GM18505 (cell line): ENCODE results near the gene CREB1.

Experiments used
- ATAC-seq: cut with Tn5 transposase; IDR thresholded peaks from one replicate; pipeline ENCODE4 v1.9.1; 2021; ENCODE audit not compliant: unreplicated experiment
- POLR2A ChIP-seq: IDR thresholded peaks from 4 replicates; pipeline ENCODE4 v1.6.1; 2011; ENCODE audit warnings: borderline replicate concordance; ENCODE audit not compliant: insufficient read depth, insufficient read length; ENCODE audit errors: extremely low read depth

Gene CREB1

DNA sequence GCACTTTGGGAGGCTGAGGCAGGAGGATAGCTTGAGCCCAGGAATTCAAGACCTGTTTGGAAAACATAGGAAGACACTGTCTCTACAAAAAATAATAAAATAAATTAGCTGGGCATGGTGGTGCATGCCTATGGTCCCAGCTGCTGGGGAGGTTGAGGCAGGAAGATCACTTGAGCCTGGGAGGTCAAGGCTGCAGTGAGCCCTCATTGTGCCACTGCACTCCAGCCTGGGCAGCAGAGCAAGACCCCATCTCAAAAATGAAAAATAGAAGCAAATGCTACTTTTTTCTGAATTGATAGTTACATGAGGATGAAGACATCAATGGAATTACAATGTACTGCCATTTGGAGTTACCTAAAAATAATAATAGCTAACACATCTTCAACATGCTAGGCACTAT, 63.5 kb downstream of the CREB1 start:
- no peak for ATAC-seq
- TF ChIP-seq POLR2A, result no peak

DNA sequence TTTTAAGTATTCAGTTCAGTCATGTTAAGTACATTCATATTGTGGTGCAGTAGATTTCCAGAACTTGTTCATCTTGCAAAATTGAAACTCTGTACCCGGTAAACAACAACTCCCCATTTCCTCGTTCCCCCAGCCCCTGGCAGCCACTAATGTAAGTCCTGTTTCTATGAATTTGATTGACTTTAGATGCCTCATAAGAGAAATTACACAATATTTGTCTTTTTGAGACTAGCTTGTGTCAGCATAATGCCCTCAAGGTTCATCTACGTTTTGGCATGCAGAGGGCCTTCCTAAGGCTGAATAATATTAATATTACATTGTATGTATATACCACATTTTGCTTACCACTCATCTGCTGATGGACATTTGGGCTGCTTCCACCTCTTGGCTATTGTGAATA, 64.5 kb downstream of the CREB1 start:
- ATAC-seq, result no peak
- no peak for TF ChIP-seq POLR2A

DNA sequence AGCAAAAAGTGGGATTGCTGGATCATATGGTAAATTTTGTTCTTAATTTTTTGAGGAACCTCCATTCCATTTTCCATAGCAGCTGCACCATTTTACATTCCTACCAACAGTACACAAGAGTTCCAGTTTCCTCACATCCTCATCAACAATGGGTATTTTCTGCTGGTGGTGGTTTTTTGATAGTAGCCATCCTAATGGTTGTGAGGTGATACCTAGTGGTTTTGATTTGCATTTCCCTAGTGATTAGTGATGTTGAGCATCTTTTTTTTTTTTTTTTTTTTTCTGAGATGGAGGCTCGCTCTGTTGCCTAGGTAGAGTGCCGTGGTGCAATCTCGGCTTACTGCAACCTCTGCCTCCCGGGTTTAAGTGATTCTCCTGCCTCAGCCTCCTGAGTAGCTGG, 65.0 kb downstream of the CREB1 start:
- TF ChIP-seq POLR2A, result no peak
- ATAC-seq, result no peak

DNA sequence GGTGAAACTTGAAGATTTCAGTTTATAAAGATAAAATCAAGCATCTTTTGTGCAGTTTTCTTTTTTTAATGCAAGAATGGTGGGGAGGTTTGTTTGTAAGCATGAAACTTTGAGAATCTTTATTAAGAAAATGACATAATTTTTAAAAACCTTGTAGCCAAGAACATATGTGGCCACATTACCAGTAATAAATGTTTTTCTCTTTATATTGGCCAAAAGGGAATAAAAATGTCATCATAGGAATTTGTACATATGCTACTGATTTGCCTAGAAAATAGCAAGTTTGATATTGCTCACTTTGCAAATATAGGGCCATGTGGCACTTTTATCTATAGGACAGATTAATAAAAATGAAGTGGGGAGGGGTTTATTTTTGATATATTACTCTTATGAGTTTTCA, 69.9 kb downstream of the CREB1 start:
- no peak for TF ChIP-seq POLR2A
- no peak for ATAC-seq

DNA sequence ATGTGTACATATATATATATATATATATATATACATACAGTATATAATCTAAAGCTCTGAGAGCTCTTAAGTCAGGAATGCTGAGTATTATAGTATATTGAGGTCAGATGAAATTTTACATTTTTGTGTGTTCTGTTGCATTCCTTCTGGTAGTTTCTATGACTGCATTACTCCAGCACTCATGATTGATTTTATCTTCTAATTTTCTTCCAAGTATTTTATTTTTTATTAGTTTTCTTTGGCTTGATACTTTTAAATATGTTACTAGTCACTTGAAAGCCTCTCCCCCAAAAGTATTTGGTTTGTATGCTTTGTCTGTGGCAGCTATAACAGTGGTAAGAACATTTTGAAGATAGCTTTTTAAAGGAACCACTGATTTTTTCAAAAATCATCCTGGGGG, 70.5 kb downstream of the CREB1 start:
- TF ChIP-seq POLR2A, result no peak
- no peak for ATAC-seq

DNA sequence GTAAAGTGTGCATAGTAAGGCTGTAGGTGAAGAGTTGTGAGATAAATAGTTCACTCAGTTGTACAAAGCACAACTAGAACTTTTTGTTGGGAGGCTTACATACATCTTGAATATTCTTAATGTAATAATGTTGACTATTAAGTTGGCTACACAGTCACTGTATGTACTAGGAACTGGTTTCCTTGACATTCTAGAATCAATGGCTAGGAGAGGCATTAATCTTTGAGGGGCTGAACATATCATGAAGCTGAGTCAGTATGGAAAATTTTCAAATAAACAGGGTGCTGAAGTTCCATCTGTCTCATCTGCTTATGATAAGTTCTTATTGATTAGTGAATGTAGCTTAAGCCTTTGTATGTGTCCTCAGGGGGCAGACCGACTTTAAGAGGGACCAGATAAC, 72.0 kb downstream of the CREB1 start:
- no peak for TF ChIP-seq POLR2A
- no peak for ATAC-seq

DNA sequence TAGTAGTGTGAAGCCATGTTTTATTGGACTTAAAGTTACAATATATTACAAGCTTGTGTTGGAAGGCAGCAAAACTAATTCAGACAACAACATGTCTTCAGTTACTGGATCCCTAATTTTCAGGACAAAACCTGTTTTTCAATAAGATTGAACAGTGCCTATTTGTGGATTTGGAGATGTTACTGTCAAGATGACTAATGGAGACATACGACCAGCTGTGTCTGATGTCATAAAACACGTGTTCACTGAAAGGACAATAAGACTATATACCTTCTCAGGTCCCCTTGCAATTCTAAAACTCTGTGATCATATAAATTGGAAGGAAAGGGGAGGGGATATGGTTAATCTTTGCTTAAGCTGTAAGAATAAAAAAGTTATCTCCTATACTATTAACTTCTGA, 73.7 kb downstream of the CREB1 start:
- ATAC-seq, result no peak
- TF ChIP-seq POLR2A, result no peak

DNA sequence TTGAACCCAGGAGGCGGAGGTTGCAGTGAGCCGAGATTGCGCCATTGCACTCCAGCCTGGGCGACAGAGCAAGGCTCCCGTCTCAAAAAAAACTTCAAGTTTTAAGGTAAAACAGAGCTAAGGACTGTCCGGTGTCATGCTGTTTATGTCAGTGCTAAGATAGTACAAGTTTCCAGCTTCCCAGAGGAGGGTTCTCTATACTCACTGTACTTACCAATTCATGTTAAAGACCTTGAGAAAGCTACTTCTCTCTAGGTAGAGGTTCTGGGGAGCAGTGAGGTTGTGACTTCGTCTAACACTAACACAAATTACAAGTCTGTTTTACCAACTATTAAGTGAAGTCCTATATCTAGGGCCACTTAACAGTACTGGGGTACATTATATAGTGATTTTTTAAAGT, 76.6 kb downstream of the CREB1 start:
- no peak for TF ChIP-seq POLR2A
- ATAC-seq, result no peak

DNA sequence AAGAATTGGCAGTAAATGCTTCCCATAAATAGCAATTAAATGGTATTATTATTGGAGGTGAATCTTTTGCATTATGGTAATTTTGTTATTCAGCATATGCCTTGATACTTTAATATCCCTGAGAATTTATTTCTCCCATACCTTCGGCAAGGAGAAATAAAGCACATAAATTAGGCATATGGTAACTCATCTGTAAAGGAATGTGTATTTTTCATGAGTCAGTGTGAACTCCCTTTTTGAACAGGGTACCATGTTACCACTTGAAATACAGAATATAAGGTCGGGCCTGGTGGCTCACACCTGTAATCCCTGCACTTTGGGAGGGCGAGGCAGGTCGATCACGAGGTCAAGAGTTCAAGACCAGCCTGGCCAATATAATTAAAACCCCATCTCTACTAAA, 77.1 kb downstream of the CREB1 start:
- TF ChIP-seq POLR2A, result no peak
- ATAC-seq, result no peak

DNA sequence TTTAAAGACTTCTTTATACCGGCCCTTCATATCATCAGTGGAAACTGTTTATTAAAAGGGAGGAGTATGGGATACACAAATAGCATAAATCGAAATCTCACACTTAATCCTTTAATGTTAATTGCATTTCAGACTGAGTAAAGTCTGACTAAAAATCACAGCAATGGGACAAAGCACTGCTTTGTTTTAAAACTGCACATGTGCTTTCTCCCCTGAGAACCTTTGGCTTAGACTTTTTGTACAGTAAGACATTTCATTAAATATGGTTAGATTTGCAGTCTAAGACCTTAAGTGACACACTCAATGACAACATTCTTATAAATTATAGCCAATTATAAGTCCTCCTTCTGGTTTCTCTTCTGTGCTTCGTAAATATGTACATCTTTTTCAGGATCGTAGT, 83.0 kb downstream of the CREB1 start:
- ATAC-seq, result no peak
- TF ChIP-seq POLR2A, result no peak

DNA sequence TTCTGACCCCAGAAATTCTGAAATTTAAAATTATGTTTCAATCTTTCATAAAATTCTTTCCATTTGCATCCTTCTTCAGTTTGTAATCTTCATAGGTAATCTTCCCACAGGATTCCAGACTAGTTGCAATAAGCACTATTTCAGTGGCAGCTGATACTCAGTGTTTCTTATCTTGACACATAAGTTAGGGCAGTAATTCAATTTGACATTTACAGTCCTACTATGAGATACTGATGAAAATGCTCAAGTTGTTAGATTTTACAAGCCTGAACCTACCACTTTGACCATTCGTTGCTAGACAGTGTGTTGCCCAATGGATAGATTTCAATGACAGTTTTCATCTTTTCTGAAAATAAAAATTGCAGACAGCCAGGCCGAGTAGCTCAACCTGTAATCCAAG, 85.1 kb downstream of the CREB1 start:
- TF ChIP-seq POLR2A, result no peak
- no peak for ATAC-seq

DNA sequence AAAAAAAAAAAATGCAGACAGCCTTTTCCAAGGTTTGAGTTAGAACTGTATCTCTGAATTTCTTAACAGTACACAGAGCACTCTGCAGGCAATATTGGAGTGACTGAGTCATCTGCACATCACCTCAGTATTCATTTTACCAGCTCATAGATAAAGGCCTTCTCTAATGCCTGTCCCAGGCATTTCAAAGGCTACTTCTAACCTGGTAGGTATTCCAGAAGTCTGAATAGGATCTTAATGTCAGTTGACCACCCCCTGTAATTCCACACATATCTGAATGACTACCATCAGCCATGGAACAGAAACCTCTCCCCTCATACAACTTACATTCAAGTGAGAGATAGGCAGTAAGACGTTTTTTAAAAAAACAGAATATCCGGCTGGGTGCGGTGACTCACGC, 86.4 kb downstream of the CREB1 start:
- no peak for ATAC-seq
- TF ChIP-seq POLR2A, result no peak

DNA sequence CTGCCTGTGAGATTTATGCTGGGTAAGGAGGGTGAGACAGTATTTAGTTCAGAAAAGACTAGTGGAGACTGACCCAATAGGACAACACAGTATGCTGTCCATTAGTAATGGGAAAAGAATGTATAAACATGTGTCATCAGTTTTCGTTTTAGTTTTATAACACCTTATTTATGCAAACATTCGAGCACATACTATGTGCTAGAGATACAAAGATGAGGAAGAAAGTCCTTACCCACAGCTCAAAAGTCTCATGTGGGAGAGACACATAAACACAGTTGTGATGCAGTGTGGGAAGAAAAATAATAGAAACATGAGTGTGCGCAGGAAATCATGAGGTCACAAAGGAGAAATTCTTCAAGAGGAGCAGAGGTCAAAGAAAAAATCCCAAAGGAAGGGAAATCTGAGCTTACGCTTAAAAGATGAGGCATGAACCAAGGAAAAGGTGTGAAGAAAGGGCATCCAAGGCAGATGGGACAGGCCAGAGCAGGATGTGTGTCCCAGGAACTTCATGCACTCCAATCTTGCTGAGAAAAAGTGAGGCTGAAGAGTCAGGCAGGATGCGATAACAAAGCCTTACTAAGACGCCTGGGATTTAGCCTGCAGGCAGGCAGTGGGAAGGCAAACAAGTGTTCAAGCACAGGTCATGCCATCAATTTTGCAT, 87.4 kb downstream of the CREB1 start:
- no peak for TF ChIP-seq POLR2A

DNA sequence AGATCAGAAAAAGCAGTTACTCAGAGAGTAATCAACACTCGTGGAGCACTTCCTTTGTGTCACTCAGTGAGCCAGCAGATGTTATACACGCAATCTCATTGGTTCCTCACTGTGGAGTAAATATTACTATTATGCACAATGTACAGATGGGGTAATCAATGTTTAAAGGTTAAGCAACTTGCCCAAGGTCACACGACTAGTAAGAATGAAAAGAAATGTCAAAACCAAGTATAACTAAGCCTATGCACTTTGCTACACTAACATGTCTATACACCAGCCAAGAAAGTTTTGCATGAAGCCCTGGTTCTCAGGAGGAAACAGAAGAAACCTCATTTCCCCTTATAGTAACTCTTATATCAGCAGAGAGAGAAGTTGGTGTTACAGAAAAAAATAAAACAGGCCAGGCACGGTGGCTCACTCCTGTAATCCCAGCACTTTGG, 90.0 kb downstream of the CREB1 start:
- TF ChIP-seq POLR2A, result no peak
- peak; percentile 38 for ATAC-seq

More for the DNA sequence above, 87.4 kb downstream of the CREB1 start:
- no peak for ATAC-seq

DNA sequence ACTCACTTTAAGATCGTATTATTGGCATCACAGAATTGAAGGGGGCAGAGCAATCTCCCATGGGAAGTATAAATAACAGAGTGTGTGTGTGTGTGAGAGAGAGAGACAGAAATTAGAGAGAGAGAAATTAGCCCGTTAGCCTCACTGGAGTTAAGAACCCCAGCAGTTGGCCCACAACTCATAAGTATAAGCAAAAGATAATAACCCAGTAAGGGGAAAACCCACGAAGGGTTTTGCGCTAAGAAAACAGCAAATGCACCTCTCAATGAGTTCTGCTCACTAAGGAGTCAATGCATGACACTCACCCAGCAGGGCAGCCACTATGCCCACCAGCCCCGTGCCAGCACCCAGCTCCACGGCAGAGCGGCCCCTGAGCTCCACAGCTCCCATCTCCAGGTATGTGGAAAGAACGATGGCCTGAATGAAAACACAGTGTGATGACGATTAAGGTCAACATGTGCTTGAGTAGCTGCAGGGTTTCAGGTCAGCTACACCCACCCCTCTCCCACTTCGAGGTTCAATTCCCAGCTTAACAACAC, 91.8 kb downstream of the CREB1 start:
- no peak for ATAC-seq
- no peak for TF ChIP-seq POLR2A

DNA sequence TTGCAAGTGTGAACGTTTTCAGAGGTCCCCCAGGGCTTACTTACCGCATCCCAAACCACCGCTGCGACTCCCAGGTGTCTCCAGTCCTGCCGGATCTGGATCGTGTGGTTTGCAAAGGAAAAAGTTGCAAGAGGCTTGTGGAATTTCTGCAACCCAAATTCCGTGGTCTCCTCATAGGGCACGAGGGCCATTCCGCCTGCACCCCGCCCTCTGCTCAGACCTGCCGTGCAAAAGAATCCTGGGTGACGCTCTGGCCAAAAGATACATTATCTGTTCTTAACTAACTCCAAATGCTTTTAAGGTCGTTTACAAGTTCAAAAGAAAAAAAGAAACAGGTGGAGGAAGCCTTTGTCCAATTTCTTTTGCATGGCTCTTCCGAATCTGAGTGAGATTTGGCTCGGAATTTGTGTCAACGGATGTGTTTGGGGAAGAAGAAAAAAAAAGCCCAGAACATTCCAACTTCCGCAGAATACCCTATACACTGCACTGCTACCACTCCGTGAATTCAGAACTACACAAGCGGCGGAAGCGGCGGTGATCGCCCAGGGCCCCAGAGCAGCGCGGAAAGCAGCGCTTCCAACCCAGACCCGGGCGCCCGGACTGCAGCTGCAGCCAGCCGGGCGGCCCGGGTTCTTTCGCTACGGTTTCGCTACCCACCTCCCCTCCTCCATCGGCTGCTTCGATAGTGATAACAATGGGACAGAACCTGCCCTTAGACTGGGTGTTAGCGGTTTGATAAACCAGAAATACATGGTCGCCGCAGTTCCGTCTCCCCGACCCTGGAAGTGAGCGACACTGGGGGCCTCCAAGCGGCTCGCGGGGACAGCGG, 94.6 kb downstream of the CREB1 start:
- peak; percentile 28 for ATAC-seq
- TF ChIP-seq POLR2A, result peak; percentile 61
